Thoracic aorta (tissue), 2 donors: ENCODE results near the gene DDR2. TPM values are rescaled to one million over a fixed set of nuclear protein-coding genes. Genes with fewer than 3 reads are reported as not detected.

Source experiments
- ATAC-seq: fragments of 150-250 bp; one replicate; pipeline ENCODE4 v1.8.0; 2017; ENCODE audit warnings: low read depth; ENCODE audit not compliant: insufficient number of reproducible peaks, low FRiP score
- DNase-seq: peaks from one replicate; pipeline ENCODE4 v3.0.0-alpha.2; 2020; ENCODE audit warnings: low spot score
- H3K27ac ChIP-seq, 2 donors: fragments of 200-600 bp; sonication (generic); 1 replicate in 1 of 2; 2 replicates in 1 of 2; pipeline ENCODE4 v1.5.1; 2016; ENCODE audit warnings: mild to moderate bottlenecking in 2 of 2, moderate library complexity in 2 of 2
- H3K27me3 ChIP-seq: fragments of 200-600 bp; sonication (generic); replicated peaks from 2 replicates; pipeline ENCODE4 v1.6.0; 2016; ENCODE audit warnings: mild to moderate bottlenecking; ENCODE audit not compliant: insufficient read depth
- H3K36me3 ChIP-seq: fragments of 200-600 bp; sonication (generic); one replicate; pipeline ENCODE4 v1.5.1; 2016
- H3K4me1 ChIP-seq, 2 donors: fragments of 200-600 bp; sonication (generic); 1 replicate in 1 of 2; 2 replicates in 1 of 2; pipeline versions ENCODE4 v1.5.1 to v1.6.0; 2016; ENCODE audit warnings: low read depth in 2 of 2, mild to moderate bottlenecking in 1 of 2; ENCODE audit not compliant: control insufficient read depth in 1 of 2
- H3K4me3 ChIP-seq: fragments of 200-600 bp; sonication (generic); 2 replicates; pipeline ENCODE4 v1.5.1; 2016; ENCODE audit warnings: mild to moderate bottlenecking
- H3K9me3 ChIP-seq: fragments of 200-600 bp; sonication (generic); 2 replicates; pipeline ENCODE4 v1.5.1; 2016
- CTCF ChIP-seq: fragments of 200-600 bp; sonication (generic); IDR thresholded peaks from one replicate; pipeline ENCODE4 v1.5.1; 2019; ENCODE audit warnings: antibody characterized with exemption
- total RNA-seq, 2 donors: library from RNA; depleted of rRNA; stranded (reverse); fragments of >200 nt; gene quantifications; one replicate each; pipeline versions ENCODE4 v1.1.0 to v1.2.3, GENCODE V29; 2016

DDR2 gene
- total RNA-seq, 2 donors from 2014 or later: 133 to 144 TPM

- peaks cover 13 to 40% of the 10 kb centered on the region in 2 donors for H3K4me1 ChIP-seq
- no peaks in the 10 kb centered on the region for H3K36me3 ChIP-seq
- H3K4me3 ChIP-seq: no peak overlapping the region
- no peak for TF ChIP-seq CTCF
- DNase-seq (no peak), ATAC-seq (peak; percentile 75)
- H3K9me3 ChIP-seq: no peaks in the 10 kb centered on the region
- H3K27ac ChIP-seq: peak overlapping the region; percentile 27 to 69
- no peaks in the 10 kb centered on the region for H3K27me3 ChIP-seq
These were observed 38.8 kb downstream of the DDR2 start for GRCh38 chr1:162670928-162671663.

DNA sequence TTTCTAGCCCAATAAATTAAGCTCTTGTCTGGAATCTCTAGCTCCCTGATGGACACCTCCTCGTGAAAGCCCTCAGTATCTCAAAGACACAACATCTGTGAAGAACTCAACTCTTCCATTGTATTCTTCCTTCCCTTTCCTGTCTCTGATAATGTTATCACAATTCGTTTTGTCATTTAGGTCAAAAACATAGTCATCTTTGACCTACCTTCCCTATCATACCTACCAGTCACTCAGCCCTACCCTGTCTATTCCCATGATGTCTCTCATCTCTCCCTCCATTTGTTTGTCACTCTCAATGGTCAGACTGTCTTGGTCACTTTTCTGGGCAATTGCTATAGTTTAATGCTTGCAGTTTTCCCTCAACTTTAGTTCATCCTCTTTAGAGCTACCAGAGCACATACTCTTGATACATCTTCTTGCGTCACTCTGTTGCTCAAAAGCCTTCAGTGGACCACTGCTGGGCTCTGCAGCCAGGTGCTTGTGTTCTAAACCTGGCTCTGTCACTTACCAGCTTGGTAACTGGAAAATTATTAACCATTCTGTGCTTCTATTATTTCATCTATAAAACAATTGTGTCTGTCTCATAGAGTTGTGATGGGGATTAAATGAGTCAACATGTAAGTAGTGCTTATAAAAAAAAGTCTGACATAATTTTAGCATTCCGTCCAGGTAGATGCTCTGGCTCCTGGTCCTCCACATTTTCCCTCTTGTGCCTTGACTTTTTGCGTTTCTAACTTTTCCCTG, 39.6 kb downstream of the DDR2 start:
- ATAC-seq: no peak
- Histone ChIP-seq H3K9me3 (no peaks in the 10 kb centered on the region), H3K4me1 (peaks cover 19 to 47% of the 10 kb centered on the region in 2 donors), H3K27me3 (no peaks in the 10 kb centered on the region), H3K4me3 (no peak overlapping the region), H3K36me3 (no peaks in the 10 kb centered on the region), H3K27ac (peak overlapping the region; percentile 22 to 69)
- TF ChIP-seq CTCF: no peak
- no peak for DNase-seq

DNA sequence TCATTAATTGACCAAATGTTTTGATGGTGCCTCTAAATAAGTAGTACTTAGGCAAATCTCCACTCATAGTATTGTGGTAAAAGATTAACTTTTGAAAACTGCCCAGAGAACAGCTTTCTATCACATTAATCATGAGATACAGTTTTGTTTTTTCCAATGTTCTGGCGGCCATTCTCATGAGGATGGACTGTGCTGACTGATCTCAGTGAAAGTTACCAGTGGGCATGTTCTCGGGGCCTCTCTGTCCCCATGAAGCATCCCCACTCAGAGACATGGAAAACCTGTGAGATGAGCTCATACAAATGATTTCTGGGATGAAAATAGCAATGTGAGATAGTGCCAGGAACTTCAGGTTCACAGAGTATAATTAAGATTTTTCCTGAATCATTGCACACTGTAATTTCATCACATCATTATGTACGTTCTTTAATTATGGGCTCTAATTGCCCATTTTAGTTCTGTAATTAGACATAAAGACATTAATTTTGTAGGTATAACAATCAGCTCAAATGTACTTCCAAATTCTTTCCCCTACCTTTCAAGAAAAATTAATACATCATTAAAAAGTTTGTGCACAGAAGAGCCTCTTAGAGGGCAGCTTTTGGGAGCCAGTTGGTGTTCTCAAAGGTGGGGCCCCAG, 40.5 kb downstream of the DDR2 start:
- Histone ChIP-seq H3K27me3 (no peaks in the 10 kb centered on the region), H3K9me3 (no peaks in the 10 kb centered on the region), H3K4me1 (peaks cover 23 to 54% of the 10 kb centered on the region in 2 donors), H3K27ac (peak overlapping the region in 1 of 2 donors; percentile 20), H3K4me3 (no peak overlapping the region), H3K36me3 (no peaks in the 10 kb centered on the region)
- ATAC-seq (no peak), DNase-seq (no peak)
- no peak for TF ChIP-seq CTCF

DNA sequence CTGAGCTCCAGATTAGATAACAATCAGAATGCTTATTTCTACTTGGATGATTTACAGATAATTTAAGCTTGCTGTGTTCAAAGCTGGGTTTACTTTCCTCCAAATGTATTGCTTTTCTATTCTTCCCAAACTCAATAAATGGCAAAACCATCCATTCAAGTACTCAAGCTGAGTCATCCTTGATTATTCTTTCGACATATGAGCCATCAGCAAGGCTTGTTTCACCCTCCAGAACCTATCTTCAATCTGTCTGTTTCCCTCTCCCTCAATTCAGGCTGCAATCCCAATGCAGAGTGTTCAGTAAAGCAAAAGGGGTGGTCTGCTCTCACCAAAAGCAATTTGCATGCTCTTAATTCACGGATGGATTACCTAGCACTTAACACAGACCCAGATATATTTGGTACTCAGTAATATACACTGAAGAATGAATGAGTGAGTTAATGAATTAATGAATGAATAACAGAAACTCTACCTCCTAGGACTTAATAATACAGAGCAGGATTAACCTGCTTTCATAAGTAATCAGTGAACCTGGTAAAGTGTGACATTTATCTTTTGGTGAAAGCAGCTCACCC, 41.9 kb downstream of the DDR2 start:
- no peak for ATAC-seq
- TF ChIP-seq CTCF: no peak
- H3K4me3 ChIP-seq: no peak overlapping the region
- H3K9me3 ChIP-seq: no peaks in the 10 kb centered on the region
- peaks cover 23 to 65% of the 10 kb centered on the region in 2 donors for H3K4me1 ChIP-seq
- no peaks in the 10 kb centered on the region for H3K27me3 ChIP-seq
- no peak overlapping the region for H3K27ac ChIP-seq
- H3K36me3 ChIP-seq: no peaks in the 10 kb centered on the region
- DNase-seq: no peak

DNA sequence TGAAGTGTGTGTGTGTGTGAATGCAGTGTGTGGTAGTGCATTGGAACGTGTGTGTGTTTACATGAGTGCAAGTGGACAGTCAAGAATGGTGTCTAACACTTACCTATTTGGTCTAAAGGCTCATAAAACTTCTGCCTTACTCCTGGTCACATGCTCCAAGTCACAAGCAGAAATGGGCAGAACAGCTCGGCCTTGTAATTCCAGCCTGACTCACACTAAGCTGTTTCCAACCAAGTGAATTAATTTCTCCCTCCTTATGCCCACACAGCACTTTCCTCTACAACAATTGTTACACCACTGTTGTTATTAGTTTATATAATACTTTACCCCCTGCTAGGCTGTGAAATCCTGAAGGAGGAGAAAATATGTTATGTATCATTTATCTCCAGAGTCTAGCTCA, 43.8 kb downstream of the DDR2 start:
- no peak for TF ChIP-seq CTCF
- no peaks in the 10 kb centered on the region for H3K9me3 ChIP-seq
- no peaks in the 10 kb centered on the region for H3K27me3 ChIP-seq
- DNase-seq (no peak), ATAC-seq (peak; percentile 53)
- H3K36me3 ChIP-seq: no peaks in the 10 kb centered on the region
- H3K27ac ChIP-seq: peak overlapping the region; percentile 56 to 62
- H3K4me3 ChIP-seq: no peak overlapping the region
- peaks cover 19 to 64% of the 10 kb centered on the region in 2 donors for H3K4me1 ChIP-seq
